B cell (primary cell): ENCODE results near the gene PROCA1. TPM values are rescaled to one million over a fixed set of nuclear protein-coding genes. Genes with fewer than 3 reads are reported as not detected.

Experiments
- ATAC-seq: fragments of 200-7000 bp; cut with Tn5 transposase; one replicate; pipeline ENCODE4 v1.10.0; 2021; ENCODE audit warnings: low read depth, mild to moderate bottlenecking, moderate number of reproducible peaks, moderate library complexity
- CTCF ChIA-PET: fragments of 350-600 bp; sonication (Branson Sonifier 250); formaldehyde crosslinking; loops from one replicate; lab custom pipeline; 2021; ENCODE audit warnings: antibody characterized with exemption, inconsistent platforms; lab: Charles Lee
- POLR2A ChIA-PET: fragments of 350-600 bp; sonication (Branson Sonifier 250); formaldehyde crosslinking; loops from one replicate; lab custom pipeline; 2021; ENCODE audit warnings: antibody characterized with exemption; lab: Charles Lee
- DNase-seq: peaks from one replicate; pipeline ENCODE4 v3.0.0; 2013
- H2AFZ ChIP-seq: 2 replicates; pipeline ENCODE4 v1.6.1; 2012; ENCODE audit warnings: mild to moderate bottlenecking, low read depth, low read length; ENCODE audit not compliant: insufficient read depth, poor library complexity, severe bottlenecking
- H3K27ac ChIP-seq, 2 donors: 1 replicate in 1 of 2; 2 replicates in 1 of 2; pipeline ENCODE4 v1.5.1; 2012 to 2013; ENCODE audit warnings: low read length in 2 of 2, mild to moderate bottlenecking in 2 of 2, moderate library complexity in 1 of 2
- H3K27me3 ChIP-seq, 4 experiments: fragments of 200-600 bp in 1 of 4; sonication (generic) in 1 of 4; replicated peaks in 1 of 4; 1 replicate in 2 of 4; 2 replicates in 2 of 4; pipeline versions ENCODE4 v1.6.1 to v1.7.0; 2013 to 2016; ENCODE audit warnings: low read length in 3 of 4, mild to moderate bottlenecking in 2 of 4, mixed read lengths in 1 of 4, moderate library complexity in 1 of 4; ENCODE audit not compliant: insufficient read depth in 4 of 4, control insufficient read depth in 3 of 4; ENCODE audit errors: control extremely low read depth in 1 of 4
- H3K36me3 ChIP-seq, 2 experiments: replicated peaks in 1 of 2; 1 replicate in 1 of 2; 2 replicates in 1 of 2; pipeline versions ENCODE4 v1.6.1 to v1.7.1; 2013; ENCODE audit warnings: low read length in 1 of 2; ENCODE audit not compliant: insufficient read depth in 2 of 2, control insufficient read depth in 1 of 2; ENCODE audit errors: control extremely low read depth in 1 of 2, extremely low read depth in 1 of 2
- H3K4me1 ChIP-seq, 2 donors: fragments of 200-600 bp in 1 of 2; sonication (generic) in 1 of 2; 1 replicate in 1 of 2; 2 replicates in 1 of 2; pipeline versions ENCODE4 v1.5.1 to v1.6.1; 2013 to 2017; ENCODE audit warnings: low read length in 2 of 2; ENCODE audit not compliant: control insufficient read depth in 2 of 2, insufficient read depth in 2 of 2
- H3K4me2 ChIP-seq: replicated peaks from 2 replicates; pipeline ENCODE3; 2012; ENCODE audit warnings: mild to moderate bottlenecking, low read depth, low read length; ENCODE audit not compliant: poor library complexity, severe bottlenecking
- H3K4me3 ChIP-seq, 5 experiments: fragments of 200-600 bp in 1 of 5; sonication (generic) in 1 of 5; 1 replicate in 3 of 5; 2 replicates in 2 of 5; pipeline versions ENCODE4 v1.5.1 to v1.7.0; 2011 to 2016; ENCODE audit warnings: low read length in 4 of 5, mild to moderate bottlenecking in 4 of 5, low read depth in 2 of 5, control low read depth in 1 of 5, moderate library complexity in 1 of 5; ENCODE audit not compliant: insufficient read depth in 1 of 5; ENCODE audit errors: control extremely low read depth in 1 of 5, extremely low read depth in 1 of 5
- H3K79me2 ChIP-seq: fragments of 200-600 bp; sonication (generic); one replicate; pipeline ENCODE4 v1.6.0; 2016; ENCODE audit warnings: low read length; ENCODE audit not compliant: control insufficient read depth, insufficient read depth
- H3K9ac ChIP-seq: fragments of 200-600 bp; sonication (generic); 2 replicates; pipeline ENCODE4 v1.6.1; 2017; ENCODE audit warnings: mild to moderate bottlenecking, low read length, moderate library complexity
- H3K9me3 ChIP-seq, 3 donors: one replicate each; pipeline versions ENCODE4 v1.6.1 to v1.7.1; 2013; ENCODE audit warnings: low read length in 2 of 3; ENCODE audit not compliant: control insufficient read depth in 2 of 3, insufficient read depth in 1 of 3; ENCODE audit errors: control extremely low read depth in 1 of 3
- H4K20me1 ChIP-seq: 2 replicates; pipeline ENCODE4 v1.6.0; 2012; ENCODE audit warnings: mild to moderate bottlenecking, low read length; ENCODE audit not compliant: insufficient read depth, control insufficient read depth, poor library complexity, severe bottlenecking
- H3K27ac Mint-ChIP-seq: one replicate; pipeline ENCODE4 v1.8.0; 2021; ENCODE audit warnings: mixed read lengths
- H3K27me3 Mint-ChIP-seq: one replicate; pipeline ENCODE4 v1.8.0; 2021; ENCODE audit warnings: mixed read lengths
- H3K4me1 Mint-ChIP-seq: one replicate; pipeline ENCODE4 v1.8.0; 2021; ENCODE audit warnings: mixed read lengths
- H3K4me3 Mint-ChIP-seq: one replicate; pipeline ENCODE4 v1.8.0; 2021; ENCODE audit warnings: mixed read lengths
- H3K9me3 Mint-ChIP-seq: one replicate; pipeline ENCODE4 v1.8.0; 2022; ENCODE audit warnings: mixed read lengths; ENCODE audit not compliant: insufficient read depth
- EZH2 ChIP-seq: IDR thresholded peaks from 2 replicates; pipeline ENCODE4 v1.6.1; 2012; ENCODE audit warnings: borderline replicate concordance, low read depth, mild to moderate bottlenecking, moderate library complexity, low read length; ENCODE audit not compliant: insufficient read depth, poor library complexity, severe bottlenecking
- WGBS: methylation state at CpG from one replicate; pipeline ENCODE4 v1.1.5; 2013; ENCODE audit warnings: missing lambda C conversion rate; ENCODE audit not compliant: insufficient coverage; 5-methylcytosine and 5-hydroxymethylcytosine counted together
- intact Hi-C: fragments of 100-400 bp; cut with micrococcal nuclease; formaldehyde crosslinking; loops from one replicate; pipeline ENCODE4 v1.10.0; 2022
- polyA plus RNA-seq: library from polyadenylated mRNA; depleted of rRNA; stranded (reverse); fragments of >200 nt; gene quantifications from 2 replicates; pipeline ENCODE4 v1.2.3, GENCODE V29; 2012
- total RNA-seq, 2 donors: library from RNA; stranded (reverse); fragments of 120-200 nt in 1 of 2; gene quantifications; 1 replicate in 1 of 2; 2 replicates in 1 of 2; pipeline versions ENCODE4 v1.2.3 to v1.2.4, GENCODE V29; 2013 to 2022
- TF ChIP-seq, protein P1 (sequence below): fragments of 200-600 bp; IDR thresholded peaks from one replicate; pipeline ENCODE4 v1.8.0; 2022; ENCODE audit warnings: antibody characterized with exemption, mild to moderate bottlenecking

Gene PROCA1
- total and polyA plus RNA-seq, 2 donors (not counting 1 experiment from before 2014, with no cell fraction given): 7.4 to 26.8 TPM

DNA sequence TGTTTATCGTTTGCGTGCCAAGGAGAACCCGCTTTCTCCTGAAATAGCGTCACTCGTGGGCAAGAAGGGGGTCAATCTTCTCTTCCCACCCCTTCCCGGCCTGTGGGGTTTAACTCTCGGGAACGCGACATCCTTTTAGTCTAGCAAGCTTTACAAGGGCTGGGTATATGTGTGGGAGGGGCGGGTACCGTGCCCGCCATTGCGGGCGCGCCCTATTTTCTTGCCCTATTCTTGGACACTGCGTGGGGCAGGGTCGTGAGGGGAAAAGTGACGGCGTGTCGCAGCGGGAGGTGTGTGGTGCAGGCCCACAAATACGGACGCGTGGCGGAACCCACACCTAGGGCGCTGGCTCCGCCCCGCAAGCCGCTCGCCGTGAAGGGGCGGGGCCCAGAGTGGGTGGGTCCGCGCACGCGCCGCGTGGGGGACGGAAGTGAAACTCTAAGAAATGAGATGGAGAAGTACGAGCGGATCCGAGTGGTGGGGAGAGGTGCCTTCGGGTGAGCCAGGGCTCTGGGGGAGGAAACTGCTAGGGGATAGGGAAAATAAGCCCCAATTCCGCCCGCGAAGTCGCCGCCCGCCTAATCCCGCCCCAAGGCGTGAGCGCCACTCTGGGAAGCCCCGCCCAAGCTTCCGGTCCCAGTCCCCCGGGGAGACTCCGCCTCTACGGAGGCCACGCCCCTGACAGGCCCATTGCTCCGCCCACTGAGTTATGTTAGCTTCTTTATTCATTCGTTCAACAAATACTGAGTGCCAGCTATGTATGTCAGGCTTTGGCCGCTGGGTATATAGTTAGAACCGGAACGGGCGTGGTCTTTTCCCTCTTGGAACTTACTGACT is 16.9 kb upstream of the PROCA1 start, which contains the start of gene NEK8:
Gene NEK8, plus strand, starts transcription at position 425 of the 837 bp plus-strand sequence. Its CDS starts 26 bp downstream, at position 451.
- Histone ChIP-seq H3K4me2 (peak within 1 kb of the TSS; percentile 99), H2AFZ (peak within 1 kb of the TSS; percentile 51), H3K9me3 (no peaks in the 10 kb centered on the region), H3K27me3 (no peaks in the 10 kb centered on the region), H3K79me2 (peaks cover 29% of the 10 kb centered on the region), H3K36me3 (peaks cover 0 to 11% of the 10 kb centered on the region in 2 experiments), H3K4me3 (peak within 1 kb of the TSS; percentile 37 to 77 (median 66)), H3K27ac (peak within 1 kb of the TSS; percentile 90 to 97), H3K9ac (peak within 1 kb of the TSS; percentile 81), H4K20me1 (peaks cover 21% of the 10 kb centered on the region), H3K4me1 (peaks cover 34 to 52% of the 10 kb centered on the region in 2 donors)
- WGBS: 1% methylated on average over 53 of the region's 64 CpGs
- intact Hi-C loops: loop anchor here (1.0 to 2.0 kb wide), 6 partner anchors 9 to 223 kb away; partner anchors contain the start of genes FLOT2, PHF12 and RPL23A
- CTCF ChIA-PET: interaction anchor here (0.9 to 15.9 kb wide), 13 partner anchors 12 to 224 kb away, joined by 3 to 1020 read pairs (median 27); partner anchors contain the start of genes DHRS13, FAM222B, FLOT2 and PHF12
- Mint-ChIP-seq H3K27ac (peak within 1 kb of the TSS; percentile 100), H3K27me3 (no peaks in the 10 kb centered on the region), H3K4me3 (peak within 1 kb of the TSS; percentile 98), H3K9me3 (no peaks in the 10 kb centered on the region), H3K4me1 (peaks cover 58% of the 10 kb centered on the region)
- ATAC-seq (peak; percentile 52), DNase-seq (peak; percentile 99)
- no peak for TF ChIP-seq EZH2
- TF ChIP-seq, protein P1, sequence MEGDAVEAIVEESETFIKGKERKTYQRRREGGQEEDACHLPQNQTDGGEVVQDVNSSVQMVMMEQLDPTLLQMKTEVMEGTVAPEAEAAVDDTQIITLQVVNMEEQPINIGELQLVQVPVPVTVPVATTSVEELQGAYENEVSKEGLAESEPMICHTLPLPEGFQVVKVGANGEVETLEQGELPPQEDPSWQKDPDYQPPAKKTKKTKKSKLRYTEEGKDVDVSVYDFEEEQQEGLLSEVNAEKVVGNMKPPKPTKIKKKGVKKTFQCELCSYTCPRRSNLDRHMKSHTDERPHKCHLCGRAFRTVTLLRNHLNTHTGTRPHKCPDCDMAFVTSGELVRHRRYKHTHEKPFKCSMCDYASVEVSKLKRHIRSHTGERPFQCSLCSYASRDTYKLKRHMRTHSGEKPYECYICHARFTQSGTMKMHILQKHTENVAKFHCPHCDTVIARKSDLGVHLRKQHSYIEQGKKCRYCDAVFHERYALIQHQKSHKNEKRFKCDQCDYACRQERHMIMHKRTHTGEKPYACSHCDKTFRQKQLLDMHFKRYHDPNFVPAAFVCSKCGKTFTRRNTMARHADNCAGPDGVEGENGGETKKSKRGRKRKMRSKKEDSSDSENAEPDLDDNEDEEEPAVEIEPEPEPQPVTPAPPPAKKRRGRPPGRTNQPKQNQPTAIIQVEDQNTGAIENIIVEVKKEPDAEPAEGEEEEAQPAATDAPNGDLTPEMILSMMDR: no peak
- POLR2A ChIA-PET: interaction anchor here (0.5 to 13.3 kb wide), 11 partner anchors 9 to 393 kb away, joined by 3 to 511 read pairs (median 9); partner anchors contain the start of genes BLTP2, FLOT2, IFT20 and PHF12
